ENCODE data around the gene PRSS57. TPM values are rescaled to one million over a fixed set of nuclear protein-coding genes. Genes with fewer than 3 reads are reported as not detected.

Gene PRSS57
- total and polyA plus RNA-seq, 2 of the 13 experiments (the other 11 are each of a cell fraction or from before 2014, with no cell fraction given), result 0.12 TPM; not detected in 1

- TF ChIP-seq TOE1 (CRISPR knock-in tag; IDR thresholded peaks at IDR 0.05) (no peak), CENPBD1 (CRISPR knock-in tag; IDR thresholded peaks at IDR 0.05; ENCODE audit: borderline replicate concordance, low read depth) (no peak), TEAD2 (CRISPR knock-in tag; IDR thresholded peaks at IDR 0.05) (no peak), RXRA (CRISPR knock-in tag; IDR thresholded peaks at IDR 0.05) (peak; percentile 95), TBP (CRISPR knock-in tag; IDR thresholded peaks at IDR 0.05) (0 out of 2 replicates have a peak, but pooled peaks have one; percentile 43), PAWR (CRISPR knock-in tag; IDR thresholded peaks at IDR 0.05; ENCODE audit: borderline replicate concordance) (no peak), SMARCE1 (IDR thresholded peaks at IDR 0.05; ENCODE audit: borderline replicate concordance) (no peak), HNRNPL (IDR thresholded peaks at IDR 0.05; ENCODE audit: low read depth, low read length) (no peak), ZKSCAN5 (CRISPR knock-in tag; IDR thresholded peaks at IDR 0.05) (no peak), MEF2D (CRISPR knock-in tag; IDR thresholded peaks at IDR 0.05) (peak; percentile 79; the same call in 1 of the 2 replicates), MXD4 (CRISPR knock-in tag; IDR thresholded peaks at IDR 0.05) (peak; percentile 82), CHCHD3 (CRISPR knock-in tag; IDR thresholded peaks at IDR 0.05) (no peak), ZNF331 (CRISPR knock-in tag; IDR thresholded peaks at IDR 0.05) (peak; percentile 38; the same call in 1 of the 2 replicates), POLR2A (IDR thresholded peaks at IDR 0.05; ENCODE audit: insufficient read depth in 1 of 2, low read depth in 2 of 2, low read length in 2 of 2) (peak; percentile 93 to 95), ZNF121 (CRISPR knock-in tag; IDR thresholded peaks at IDR 0.05) (0 out of 2 replicates have a peak, but pooled peaks have one; percentile 14), ZNF713 (CRISPR knock-in tag; IDR thresholded peaks at IDR 0.05) (no peak), TFE3 (CRISPR knock-in tag; IDR thresholded peaks at IDR 0.05) (no peak; the same call in 1 of the 2 replicates), DNMT1 (CRISPR knock-in tag; IDR thresholded peaks at IDR 0.05) (no peak), ZNF460 (CRISPR knock-in tag; IDR thresholded peaks at IDR 0.05; ENCODE audit: borderline replicate concordance) (no peak), GMEB2 (CRISPR knock-in tag; IDR thresholded peaks at IDR 0.05; ENCODE audit: low read depth) (no peak), ZBTB33 (CRISPR knock-in tag; IDR thresholded peaks at IDR 0.05) (peak; percentile 48), ZNF12 (CRISPR knock-in tag; IDR thresholded peaks at IDR 0.05) (no peak), ZNF891 (CRISPR knock-in tag; IDR thresholded peaks at IDR 0.05) (no peak), SP2 (CRISPR knock-in tag; IDR thresholded peaks at IDR 0.05) (peak; percentile 11), ZNF883 (CRISPR knock-in tag; IDR thresholded peaks at IDR 0.05; ENCODE audit: not compliant biosample characterization) (no peak)
- TF ChIP-seq, protein P1, sequence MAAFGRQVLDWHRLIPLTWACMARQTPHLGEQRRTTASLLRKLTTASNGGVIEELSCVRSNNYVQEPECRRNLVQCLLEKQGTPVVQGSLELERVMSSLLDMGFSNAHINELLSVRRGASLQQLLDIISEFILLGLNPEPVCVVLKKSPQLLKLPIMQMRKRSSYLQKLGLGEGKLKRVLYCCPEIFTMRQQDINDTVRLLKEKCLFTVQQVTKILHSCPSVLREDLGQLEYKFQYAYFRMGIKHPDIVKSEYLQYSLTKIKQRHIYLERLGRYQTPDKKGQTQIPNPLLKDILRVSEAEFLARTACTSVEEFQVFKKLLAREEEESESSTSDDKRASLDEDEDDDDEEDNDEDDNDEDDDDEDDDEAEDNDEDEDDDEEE (CRISPR knock-in tag; IDR thresholded peaks at IDR 0.05), result 0 out of 2 replicates have a peak, but pooled peaks have one; percentile 38
Observed at GRCh38 chr19:660793-661426, 34.3 kb downstream of the PRSS57 start (continued).

All from HepG2 (cell line).